ENCODE results near the gene STON2. TPM values are rescaled to one million over a fixed set of nuclear protein-coding genes. Genes with fewer than 3 reads are reported as not detected.

STON2 gene
- total and polyA plus RNA-seq, 2 of the 8 experiments (the other 6 are each of a cell fraction or from before 2014, with no cell fraction given): 8.9 to 50.0 TPM

GRCh38 chr14:81256289-81256960, 143.7 kb downstream of the STON2 start:
- Histone ChIP-seq H4K91ac (replicated peaks; ENCODE audit: insufficient read length, low read length) (no peak overlapping the region), H2AK5ac (ENCODE audit: low read depth, low read length) (no peak overlapping the region), H3K9me3 (ENCODE audit: insufficient read depth in 2 of 2, low read depth in 1 of 2, low read length in 1 of 2) (no peaks in the 10 kb centered on the region), H4K8ac (ENCODE audit: extremely low read depth, insufficient read depth, low read length) (no peak overlapping the region), H3K4me2 (ENCODE audit: insufficient read depth in 1 of 2, low read depth in 2 of 2, low read length in 2 of 2) (no peak overlapping the region; a peak in 1 of 4 replicates), H2AFZ (ENCODE audit: low read length) (no peak overlapping the region), H2BK5ac (ENCODE audit: low read depth, low read length) (no peak overlapping the region), H3K56ac (replicated peaks; ENCODE audit: insufficient read length, low read depth, low read length) (no peak overlapping the region), H4K20me1 (replicated peaks in 1 of 2; ENCODE audit: control insufficient read depth in 1 of 2, insufficient read depth in 2 of 2, low read length in 2 of 2) (no peaks in the 10 kb centered on the region), H3K14ac (ENCODE audit: insufficient read length) (no peak overlapping the region), H3K4me1 (replicated peaks in 1 of 4; ENCODE audit: control insufficient read depth in 3 of 4, insufficient read depth in 4 of 4, low read length in 3 of 4) (peaks cover 0 to 4% (median 1%) of the 10 kb centered on the region in 4 experiments; a peak in 1 of 7 replicates), H2BK12ac (ENCODE audit: low read depth, low read length) (no peak overlapping the region), H3K79me1 (ENCODE audit: low read depth, low read length) (no peaks in the 10 kb centered on the region), H3K9ac (replicated peaks in 1 of 4; ENCODE audit: extremely low read depth in 1 of 4, low read depth in 3 of 4, low read length in 3 of 4) (no peak overlapping the region), H3K4me3 (ENCODE audit: extremely low read depth in 1 of 4, insufficient read depth in 2 of 4, low read depth in 3 of 4, low read length in 4 of 4) (no peak overlapping the region), H2BK15ac (ENCODE audit: low read length) (no peak overlapping the region), H3K79me2 (ENCODE audit: control insufficient read depth in 1 of 2, insufficient read depth in 2 of 2, low read length in 2 of 2) (no peaks in the 10 kb centered on the region), H4K5ac (ENCODE audit: insufficient read length, low read depth, low read length) (no peak overlapping the region), H3K4ac (replicated peaks; ENCODE audit: insufficient read length, low read depth, low read length) (no peak overlapping the region), H3K27ac (ENCODE audit: low read depth, low read length) (no peak overlapping the region), H3K36me3 (ENCODE audit: control insufficient read depth in 2 of 4, insufficient read depth in 4 of 4, low read length in 3 of 4) (peaks cover 0 to 8% (median 0%) of the 10 kb centered on the region in 4 experiments; a peak in 2 of 8 replicates), H2BK120ac (replicated peaks; ENCODE audit: low read depth, low read length) (no peak overlapping the region), H2BK20ac (ENCODE audit: low read length) (no peak overlapping the region), H3K23ac (ENCODE audit: insufficient read length) (no peak overlapping the region), H3K18ac (ENCODE audit: extremely low read depth, low read length) (no peak overlapping the region), H3K27me3 (replicated peaks in 1 of 4; ENCODE audit: control insufficient read depth in 3 of 4, extremely low read depth in 1 of 4, insufficient read depth in 3 of 4, low read length in 3 of 4) (no peaks in the 10 kb centered on the region), H3K23me2 (ENCODE audit: low read depth, low read length) (no peaks in the 10 kb centered on the region)
- CTCF ChIA-PET (ENCODE audit: partially characterized antibody): interaction anchor here (3.2 to 4.6 kb wide), 2 partner anchors 8 to 13 kb away, joined by 18 to 26 read pairs; no protein-coding TSS in a partner anchor
- FAIRE-seq (no peak), DNase-seq (ENCODE audit: low read depth in 1 of 2, low spot score in 2 of 2) (no peak)
- POLR2A ChIA-PET (ENCODE audit: partially characterized antibody): interaction anchor here (1.0 kb wide), 1 partner anchor 20 kb away, joined by 3 read pairs; no protein-coding TSS in a partner anchor
- 82% methylated on average over 2 of the region's 2 CpGs; no CpG with 5 or more reads in 1 of the 2 experiments for WGBS, 2 experiments (ENCODE audit: extremely low coverage in 1 of 2, insufficient coverage in 1 of 2, insufficient read length in 1 of 2, insufficient replicate concordance in 2 of 2, low coverage in 1 of 2, low lambda C conversion rate in 2 of 2, missing lambda C conversion rate in 1 of 2)
- no peak for TF ChIP-seq PHF8 (conservative IDR thresholded peaks at IDR 0.05; ENCODE audit: low read depth, low read length)
- TF ChIP-seq CBX5 (IDR thresholded peaks at IDR 0.05; ENCODE audit: low read depth, low read length): no peak
- TF ChIP-seq BCL11A (IDR thresholded peaks at IDR 0.05; ENCODE audit: low read depth in 2 of 2, low read length in 2 of 2): no peak
- no peak for TF ChIP-seq SIN3A (conservative IDR thresholded peaks at IDR 0.05 in 1 of 2, IDR thresholded peaks at IDR 0.05 in 1 of 2; ENCODE audit: low read depth in 1 of 2, low read length in 2 of 2)
- TF ChIP-seq HDAC6 (IDR thresholded peaks at IDR 0.05; ENCODE audit: low read depth, low read length): no peak
- TF ChIP-seq SP1 (IDR thresholded peaks at IDR 0.05; ENCODE audit: low read depth, low read length): no peak
- no peak for TF ChIP-seq CREB1 (IDR thresholded peaks at IDR 0.05)

Data from H1 (cell line).